GM23248 (cell line): Measurements from ENCODE around the gene HIVEP3.

Experiments used
- EZH2 ChIP-seq: fragments of 200-600 bp; sonication (generic); IDR thresholded peaks from 2 replicates; pipeline ENCODE4 v1.6.1; 2018; ENCODE audit warnings: antibody characterized with exemption, mild to moderate bottlenecking; ENCODE audit not compliant: insufficient read depth, poor library complexity, severe bottlenecking
- EZH2phosphoT487 ChIP-seq: fragments of 200-600 bp; sonication (generic); IDR thresholded peaks from 2 replicates; pipeline ENCODE4 v1.6.1; 2018; ENCODE audit warnings: antibody characterized with exemption, moderate library complexity, mild to moderate bottlenecking, low read depth; ENCODE audit not compliant: insufficient read depth

DNA sequence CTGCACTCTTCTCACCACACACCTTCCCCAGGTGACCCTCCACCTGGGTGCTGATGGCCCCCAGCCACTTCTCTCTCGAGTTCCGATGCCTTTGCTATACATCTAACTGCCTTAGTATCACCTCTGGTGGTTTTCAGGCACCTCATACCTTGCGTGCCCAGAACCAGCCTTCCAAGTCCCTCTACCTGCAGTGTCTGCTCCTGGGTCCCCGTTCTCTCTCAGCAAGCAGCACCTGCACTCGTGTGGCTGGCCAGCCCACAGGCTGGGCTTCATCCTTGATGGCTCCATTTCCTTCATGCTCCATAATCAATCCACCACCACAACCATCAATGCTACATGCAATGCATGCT is 385.0 kb downstream of the HIVEP3 start:
- TF ChIP-seq EZH2 (no peak), EZH2phosphoT487 (no peak)
